Right lobe of liver (tissue), 6 donors: Measurements from ENCODE around the gene LRRK2. TPM values are rescaled to one million over a fixed set of nuclear protein-coding genes. Genes with fewer than 3 reads are reported as not detected.

Experiments used
- ATAC-seq, 4 donors: fragments of 200-7000 bp; cut with Tn5 transposase; one replicate each; pipeline ENCODE4 v1.9.1; 2020; ENCODE audit warnings: mild to moderate bottlenecking in 4 of 4, moderate library complexity in 4 of 4
- DNase-seq, 3 donors: peaks; one replicate each; pipeline ENCODE4 v3.0.0-alpha.2; 2020
- H3K27ac ChIP-seq, 3 donors: fragments of 200-600 bp; one replicate each; pipeline ENCODE4 v1.8.0; 2022
- H3K27me3 ChIP-seq, 2 donors: fragments of 200-600 bp; one replicate each; pipeline ENCODE4 v1.8.0; 2022
- H3K36me3 ChIP-seq, 4 donors: fragments of 200-600 bp; sonication (generic) in 1 of 4; one replicate each; pipeline versions ENCODE4 v1.5.1 to v1.8.0; 2017 to 2022; ENCODE audit warnings: control low read depth in 1 of 4
- H3K4me1 ChIP-seq, 4 donors: fragments of 200-600 bp; sonication (generic) in 1 of 4; one replicate each; pipeline versions ENCODE4 v1.5.1 to v1.8.0; 2017 to 2022; ENCODE audit warnings: control low read depth in 1 of 4
- H3K4me3 ChIP-seq, 3 donors: fragments of 200-600 bp; one replicate each; pipeline ENCODE4 v1.8.0; 2022
- H3K9me3 ChIP-seq, 4 donors: fragments of 200-600 bp; sonication (generic) in 1 of 4; one replicate each; pipeline versions ENCODE4 v1.5.1 to v1.8.0; 2017 to 2022; ENCODE audit warnings: control low read depth in 1 of 4
- CTCF ChIP-seq, 4 donors: fragments of 200-600 bp in 3 of 4; fragments of 450-650 bp in 1 of 4; IDR thresholded peaks; one replicate each; pipeline versions ENCODE4 v1.5.1 to v1.8.0; 2016 to 2022; ENCODE audit warnings: antibody characterized with exemption in 4 of 4, mild to moderate bottlenecking in 2 of 4
- POLR2A ChIP-seq: fragments of 450-650 bp; IDR thresholded peaks from one replicate; pipeline ENCODE4 v1.6.1; 2017; ENCODE audit warnings: antibody characterized with exemption, mild to moderate bottlenecking
- WGBS: methylation state at CpG from one replicate; pipeline ENCODE4 v1.1.6; 2018; ENCODE audit warnings: low coverage, low lambda C conversion rate; ENCODE audit not compliant: insufficient coverage; ENCODE audit errors: missing lambda C conversion rate; 5-methylcytosine and 5-hydroxymethylcytosine counted together
- intact Hi-C, 2 donors: fragments of 100-400 bp; cut with DNase I; formaldehyde crosslinking; loops; one replicate each; pipeline versions ENCODE4 v1.11.2 to v1.14.1; 2022
- total RNA-seq, 6 experiments: library from RNA; depleted of rRNA in 2 of 6; stranded (reverse); fragments of >200 nt in 2 of 6; fragmentation: NEBNext Ultra II Directional in 3 of 6; extraction: Animal tissue kit (Norgen Biotek cat#: 25700) in 3 of 6; gene quantifications; one replicate each; pipeline versions ENCODE4 v1.1.0 to v1.2.4, GENCODE V29; 2016 to 2023
- donor health status: DM: no; HTN: yes; CAD: no.
- donor health status: DM: no; HTN: no; CAD: no.
- donor health status: DM: no; HTN: no; CAD: no.
- donor health status: DM: no; HTN: yes; CAD: no.
- donor health status: DM: no; HTN: yes; CAD: no.

Gene LRRK2
- total RNA-seq, 6 experiments from 2014 or later, result 4.1 to 19.1 (median 6.1) TPM

- H3K4me3 ChIP-seq, result no peak overlapping the region
- peaks cover 0 to 8% (median 0%) of the 10 kb centered on the region in 4 donors for H3K4me1 ChIP-seq
- intact Hi-C loops, result no loop called here
- no peaks in the 10 kb centered on the region for H3K36me3 ChIP-seq
- TF ChIP-seq POLR2A, result no peak
- H3K27ac ChIP-seq, result no peak overlapping the region
- no peak for DNase-seq
- H3K9me3 ChIP-seq, result no peaks in the 10 kb centered on the region
- 91% methylated on average over 4 of the region's 4 CpGs for WGBS
- ATAC-seq, result no peak
- no peaks in the 10 kb centered on the region for H3K27me3 ChIP-seq
Measured at GRCh38 chr12:40198601-40199000, 26.2 kb upstream of the LRRK2 start.

- no peak overlapping the region for H3K4me3 ChIP-seq
- no peak overlapping the region for H3K27ac ChIP-seq
- no peaks in the 10 kb centered on the region for H3K27me3 ChIP-seq
- WGBS, result 50% methylated on average over 1 of the region's 1 CpG
- H3K9me3 ChIP-seq, result no peaks in the 10 kb centered on the region
- intact Hi-C loops, result no loop called here
- H3K4me1 ChIP-seq, result peaks cover 0 to 3% (median 0%) of the 10 kb centered on the region in 4 donors
- no peak for ATAC-seq
- no peaks in the 10 kb centered on the region for H3K36me3 ChIP-seq
- no peak for DNase-seq
- TF ChIP-seq CTCF (IDR thresholded peaks at IDR 0.05), result no peak
- TF ChIP-seq POLR2A, result no peak
Measured at GRCh38 chr12:40202095-40203059, 22.4 kb upstream of the LRRK2 start.

DNA sequence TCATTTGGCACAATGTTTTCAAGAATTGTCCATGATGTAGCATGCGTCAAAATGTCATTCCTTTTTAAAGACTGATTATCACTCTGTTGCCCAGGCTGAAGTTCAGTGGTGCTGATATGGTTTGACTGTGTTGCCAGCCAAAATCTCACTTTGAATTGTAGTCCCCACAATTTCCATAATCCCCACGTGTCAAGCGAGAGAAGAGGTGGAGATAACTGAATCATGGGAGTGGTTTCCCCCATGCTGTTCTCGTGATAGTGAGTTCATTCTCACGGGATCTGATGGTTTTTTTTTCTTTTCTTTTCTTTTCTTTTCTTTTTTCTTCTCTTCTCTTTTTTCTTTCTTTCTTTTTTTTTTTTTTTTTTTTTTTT is 21.8 kb upstream of the LRRK2 start:
- H3K36me3 ChIP-seq, result no peaks in the 10 kb centered on the region
- no peaks in the 10 kb centered on the region for H3K27me3 ChIP-seq
- WGBS, result 68% methylated on average over 5 of the region's 5 CpGs
- H3K9me3 ChIP-seq, result no peaks in the 10 kb centered on the region
- no peak for TF ChIP-seq POLR2A
- no peak for TF ChIP-seq CTCF (IDR thresholded peaks at IDR 0.05)
- no peak for ATAC-seq
- DNase-seq, result no peak
- peaks cover 0 to under 1% (median 0%) of the 10 kb centered on the region in 4 donors for H3K4me1 ChIP-seq
- no peak overlapping the region for H3K27ac ChIP-seq
- H3K4me3 ChIP-seq, result no peak overlapping the region
- intact Hi-C loops, result no loop called here

DNA sequence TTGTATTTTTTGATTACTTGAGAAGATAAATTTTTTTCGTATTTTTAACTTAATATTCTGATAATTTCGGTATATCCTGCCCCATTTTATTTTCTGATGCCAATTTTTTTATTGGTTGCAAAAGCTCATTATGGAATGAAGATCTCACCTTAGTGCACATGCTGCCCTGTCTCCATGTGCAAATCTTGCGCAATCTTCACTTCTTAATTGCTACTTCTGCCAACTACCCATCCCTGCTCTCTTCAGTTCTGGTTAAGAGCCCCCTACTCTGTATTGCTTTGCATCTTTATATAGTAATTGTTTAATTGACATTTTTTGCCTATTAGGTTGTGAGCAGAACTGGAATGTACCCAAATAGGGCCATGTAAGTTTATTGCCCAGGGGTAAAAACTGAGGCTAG is 20.5 kb upstream of the LRRK2 start:
- Histone ChIP-seq H3K9me3 (no peaks in the 10 kb centered on the region), H3K27me3 (no peaks in the 10 kb centered on the region), H3K36me3 (no peaks in the 10 kb centered on the region), H3K4me3 (no peak overlapping the region), H3K27ac (no peak overlapping the region), H3K4me1 (no peaks in the 10 kb centered on the region)
- WGBS, result 87% methylated on average over 3 of the region's 3 CpGs
- intact Hi-C loops, result no loop called here
- DNase-seq, result no peak
- TF ChIP-seq CTCF (IDR thresholded peaks at IDR 0.05) (no peak), POLR2A (no peak)
- ATAC-seq, result no peak

GRCh38 chr12:40207551-40207950 is 17.2 kb upstream of the LRRK2 start:
- ATAC-seq (no peak), DNase-seq (no peak)
- H3K27me3 ChIP-seq, result no peaks in the 10 kb centered on the region
- intact Hi-C loops, result no loop called here
- 76% methylated on average over 2 of the region's 2 CpGs for WGBS
- no peaks in the 10 kb centered on the region for H3K9me3 ChIP-seq
- no peak overlapping the region for H3K27ac ChIP-seq
- no peak overlapping the region for H3K4me3 ChIP-seq
- no peak for TF ChIP-seq POLR2A
- no peak for TF ChIP-seq CTCF (IDR thresholded peaks at IDR 0.05)
- no peaks in the 10 kb centered on the region for H3K4me1 ChIP-seq
- no peaks in the 10 kb centered on the region for H3K36me3 ChIP-seq
